Left ventricle myocardium superior (tissue), 1 donor: ENCODE results near the gene GLYATL1B. TPM values are rescaled to one million over a fixed set of nuclear protein-coding genes. Genes with fewer than 3 reads are reported as not detected.
"Not testable (repeated sequence)": the region's sequence is repeated elsewhere in the genome, so short reads cannot be mapped to it uniquely, and the experiment has no call there.

Experiments used
- ATAC-seq: fragments of 200-7000 bp; cut with Tn5 transposase; one replicate; pipeline ENCODE4 v1.9.1; 2020; ENCODE audit warnings: mild to moderate bottlenecking, moderate library complexity
- DNase-seq: peaks from one replicate; pipeline ENCODE4 v3.0.0-alpha.2; 2020
- intact Hi-C: fragments of 100-400 bp; cut with micrococcal nuclease; formaldehyde crosslinking; loops from one replicate; pipeline ENCODE4 v1.11.0; 2022
- total RNA-seq: library from RNA; stranded (reverse); fragmentation: NEBNext Ultra II Directional; extraction: Animal tissue kit (Norgen Biotek cat#: 25700); gene quantifications from one replicate; pipeline ENCODE4 v1.2.1, GENCODE V29; 2021
- donor health status: DM: no; HTN: yes; CAD: no; lungs with severe emphysema.

GLYATL1B gene
- total RNA-seq, 1 donor from 2014 or later: not detected

- DNase-seq (no peak), ATAC-seq (no peak)
- intact Hi-C loops: no loop called here
Observed at GRCh38 chr11:59088162-59088561, 2.1 kb downstream of the GLYATL1B start.

- ATAC-seq, intact Hi-C loops, DNase-seq: not testable (repeated sequence)
Observed at GRCh38 chr11:59093576-59093975, 7.5 kb downstream of the GLYATL1B start.

GRCh38 chr11:59095225-59095624, 9.1 kb downstream of the GLYATL1B start:
- intact Hi-C loops, ATAC-seq, DNase-seq: not testable (repeated sequence)

- ATAC-seq, intact Hi-C loops, DNase-seq: not testable (repeated sequence)
Observed at GRCh38 chr11:59095972-59096575, 10.0 kb downstream of the GLYATL1B start.

GRCh38 chr11:59097113-59097708, 11.1 kb downstream of the GLYATL1B start:
- ATAC-seq (peak; percentile 36), DNase-seq (peak; percentile 57)
- intact Hi-C loops: no loop called here

- ATAC-seq, intact Hi-C loops, DNase-seq: not testable (repeated sequence)
Observed at GRCh38 chr11:59097938-59098337, 11.8 kb downstream of the GLYATL1B start.

GRCh38 chr11:59102259-59102765, 16.2 kb downstream of the GLYATL1B start:
- ATAC-seq (no peak), DNase-seq (peak; percentile 54)
- intact Hi-C loops: no loop called here

GRCh38 chr11:59106363-59107336, 20.5 kb downstream of the GLYATL1B start, which contains the start of gene FAM111B:
Gene FAM111B, plus strand, starts transcription at chr11:59107237. Its CDS starts 2,389 bp downstream, at chr11:59109626.
- ATAC-seq (peak; percentile 99), DNase-seq (peak; percentile 81)
- intact Hi-C loops: no loop called here

- ATAC-seq, DNase-seq, intact Hi-C loops: not testable (repeated sequence)
Observed at GRCh38 chr11:59107721-59108120, 21.6 kb downstream of the GLYATL1B start.

GRCh38 chr11:59112494-59112893, 26.4 kb downstream of the GLYATL1B start:
- intact Hi-C loops: no loop called here
- ATAC-seq (no peak), DNase-seq (no peak)

GRCh38 chr11:59114344-59114743, 28.2 kb downstream of the GLYATL1B start:
- DNase-seq: no peak
- ATAC-seq: no peak
- intact Hi-C loops: no loop called here

- DNase-seq: no peak
- intact Hi-C loops: no loop called here
- ATAC-seq: no peak
Observed at GRCh38 chr11:59115553-59115952, 29.4 kb downstream of the GLYATL1B start.

- intact Hi-C loops: no loop called here
- ATAC-seq: no peak
Observed at GRCh38 chr11:59117774-59118173, 31.7 kb downstream of the GLYATL1B start.

GRCh38 chr11:59119826-59120225, 33.7 kb downstream of the GLYATL1B start:
- ATAC-seq (no peak), DNase-seq (no peak)
- intact Hi-C loops: no loop called here

More at GRCh38 chr11:59117774-59118173, 31.7 kb downstream of the GLYATL1B start:
- no peak for DNase-seq

GRCh38 chr11:59135648-59136461, 49.7 kb downstream of the GLYATL1B start:
- ATAC-seq: peak; percentile 96
- peak; percentile 86 for DNase-seq

GRCh38 chr11:59136551-59136950, 50.4 kb downstream of the GLYATL1B start:
- not testable (repeated sequence) for ATAC-seq, DNase-seq
- intact Hi-C loops: loop anchor here (10.0 kb wide), 1 partner anchor 72 kb away; no protein-coding TSS in a partner anchor

More at GRCh38 chr11:59135648-59136461, 49.7 kb downstream of the GLYATL1B start:
- intact Hi-C loops: loop anchor here (10.0 kb wide), 1 partner anchor 71 kb away; no protein-coding TSS in a partner anchor

GRCh38 chr11:59137190-59137589, 51.1 kb downstream of the GLYATL1B start:
- intact Hi-C loops: loop anchor here (10.0 kb wide), 1 partner anchor 72 kb away; no protein-coding TSS in a partner anchor
- DNase-seq (no peak), ATAC-seq (no peak)

GRCh38 chr11:59138643-59139042, 52.5 kb downstream of the GLYATL1B start:
- intact Hi-C loops: loop anchor here (10.0 kb wide), 1 partner anchor 74 kb away; no protein-coding TSS in a partner anchor
- no peak for ATAC-seq
- DNase-seq: no peak
